Right renal cortex interstitium (tissue), 3 donors: Measurements from ENCODE around the gene OR52B6. TPM values are rescaled to one million over a fixed set of nuclear protein-coding genes. Genes with fewer than 3 reads are reported as not detected.

ENCODE experiments used
- polyA plus RNA-seq, 3 donors: library from polyadenylated mRNA; unstranded; fragments of 120-200 nt; gene quantifications; one replicate each; pipeline ENCODE4 v1.2.1, GENCODE V29; 2013; ENCODE audit not compliant: insufficient read length in 3 of 3

The OR52B6 gene
- polyA plus RNA-seq, 3 donors: not detected

Other genes with a start within 250 kb of the OR52B6 start
- gene OR51B5, start 237.4 kb upstream of the OR52B6 start, polyA plus RNA-seq: under 1 TPM; 0.14 to 0.49 (median 0.14) TPM
- not detected for gene OR51B6, start 229.4 kb upstream of the OR52B6 start, polyA plus RNA-seq
- gene OR51M1, start 197.1 kb upstream of the OR52B6 start, polyA plus RNA-seq: not detected
- not detected for gene OR51Q1, start 158.8 kb upstream of the OR52B6 start, polyA plus RNA-seq
- gene OR51I1, start 139.4 kb upstream of the OR52B6 start, polyA plus RNA-seq: not detected
- gene OR51I2, start 131.6 kb upstream of the OR52B6 start, polyA plus RNA-seq: not detected
- not detected for gene OR52D1, start 92.2 kb upstream of the OR52B6 start, polyA plus RNA-seq
- not detected for gene UBQLN3, start 70.9 kb upstream of the OR52B6 start, polyA plus RNA-seq
- gene UBQLNL, start 64.2 kb upstream of the OR52B6 start, polyA plus RNA-seq: under 1 TPM; 0.43 to 0.57 (median 0.43) TPM
- not detected for gene OR52H1, start 32.3 kb upstream of the OR52B6 start, polyA plus RNA-seq
- 10 to 100 TPM; 15.8 to 64.3 (median 50.1) TPM for gene TRIM6, start 15.8 kb downstream of the OR52B6 start, polyA plus RNA-seq
- 10 to 100 TPM in 1 of 3 donors, 1 to 10 TPM in 2; 6.7 to 11.4 (median 8.8) TPM for gene TRIM34, start 44.1 kb downstream of the OR52B6 start, polyA plus RNA-seq
- 10 to 100 TPM; 35.7 to 44.1 (median 44.0) TPM for gene TRIM5, start 104.2 kb downstream of the OR52B6 start, polyA plus RNA-seq
- gene TRIM22, start 108.9 kb downstream of the OR52B6 start, polyA plus RNA-seq: 1 to 10 TPM; 7.0 to 9.9 (median 7.3) TPM
- not detected for gene OR56B1, start 155.6 kb downstream of the OR52B6 start, polyA plus RNA-seq
- gene OR52N4, start 173.4 kb downstream of the OR52B6 start, polyA plus RNA-seq: not detected
- not detected for gene OR52N5, start 202.5 kb downstream of the OR52B6 start, polyA plus RNA-seq
- not detected for gene OR52N1, start 210.4 kb downstream of the OR52B6 start, polyA plus RNA-seq
- not detected for gene OR52N2, start 228.0 kb downstream of the OR52B6 start, polyA plus RNA-seq